CD14-positive monocyte (primary cell): ENCODE data around the gene ARHGAP35. TPM values are rescaled to one million over a fixed set of nuclear protein-coding genes. Genes with fewer than 3 reads are reported as not detected.

Experiments
- DNase-seq, 3 donors: peaks; one replicate each; pipeline ENCODE4 v3.0.0-alpha.2; 2011 to 2022
- H2AFZ ChIP-seq: 2 replicates; pipeline ENCODE4 v1.6.0; 2012; ENCODE audit warnings: mild to moderate bottlenecking, low read depth, low read length, inconsistent platforms; ENCODE audit not compliant: insufficient read depth, poor library complexity, severe bottlenecking
- H3K27ac ChIP-seq, 2 donors: 1 replicate in 1 of 2; 2 replicates in 1 of 2; pipeline ENCODE4 v1.5.1; 2012 to 2013; ENCODE audit warnings: low read length in 2 of 2, control low read depth in 1 of 2, inconsistent platforms in 1 of 2, low read depth in 1 of 2, mild to moderate bottlenecking in 1 of 2
- H3K27me3 ChIP-seq, 2 donors: one replicate each; pipeline versions ENCODE4 v1.6.0 to v1.6.1; 2011 to 2013; ENCODE audit warnings: low read length in 2 of 2; ENCODE audit not compliant: control insufficient read depth in 2 of 2, insufficient read depth in 2 of 2
- H3K36me3 ChIP-seq, 2 donors: replicated peaks in 1 of 2; 1 replicate in 1 of 2; 2 replicates in 1 of 2; pipeline versions ENCODE4 v1.5.1 to v1.6.1; 2012 to 2013; ENCODE audit warnings: low read length in 2 of 2, control low read depth in 1 of 2, inconsistent platforms in 1 of 2, mild to moderate bottlenecking in 1 of 2; ENCODE audit not compliant: insufficient read depth in 2 of 2, control insufficient read depth in 1 of 2
- H3K4me1 ChIP-seq, 2 donors: 1 replicate in 1 of 2; 2 replicates in 1 of 2; pipeline versions ENCODE4 v1.5.1 to v1.6.1; 2012 to 2013; ENCODE audit warnings: low read length in 2 of 2, control low read depth in 1 of 2, inconsistent platforms in 1 of 2, mild to moderate bottlenecking in 1 of 2, moderate library complexity in 1 of 2; ENCODE audit not compliant: insufficient read depth in 2 of 2, control insufficient read depth in 1 of 2
- H3K4me2 ChIP-seq: replicated peaks from 2 replicates; pipeline ENCODE3; 2012; ENCODE audit warnings: low read length, moderate library complexity, mild to moderate bottlenecking; ENCODE audit not compliant: poor library complexity, severe bottlenecking; ENCODE audit errors: extremely low read depth
- H3K4me3 ChIP-seq, 3 experiments: fragments of 200-600 bp in 1 of 3; sonication (generic) in 1 of 3; replicated peaks in 1 of 3; 1 replicate in 2 of 3; 2 replicates in 1 of 3; pipeline ENCODE4 v1.5.1; 2011 to 2013; ENCODE audit warnings: low read length in 3 of 3, mild to moderate bottlenecking in 3 of 3, control low read depth in 2 of 3, low read depth in 2 of 3, inconsistent platforms in 1 of 3, moderate library complexity in 1 of 3
- H3K79me2 ChIP-seq: 2 replicates; pipeline ENCODE4 v1.6.0; 2012; ENCODE audit warnings: mild to moderate bottlenecking, control low read depth, inconsistent platforms, low read length, moderate library complexity; ENCODE audit not compliant: insufficient read depth
- H3K9ac ChIP-seq: 2 replicates; pipeline ENCODE4 v1.6.0; 2017; ENCODE audit warnings: low read length, mild to moderate bottlenecking; ENCODE audit not compliant: insufficient read depth, poor library complexity, severe bottlenecking
- H3K9me3 ChIP-seq, 2 donors: replicated peaks in 1 of 2; 1 replicate in 1 of 2; 2 replicates in 1 of 2; pipeline versions ENCODE4 v1.5.1 to v1.6.1; 2012 to 2013; ENCODE audit warnings: low read length in 2 of 2, control low read depth in 1 of 2; ENCODE audit not compliant: control insufficient read depth in 1 of 2, insufficient read depth in 1 of 2
- H4K20me1 ChIP-seq: 2 replicates; pipeline ENCODE4 v1.6.0; 2012; ENCODE audit warnings: mild to moderate bottlenecking, low read length, control low read depth, moderate library complexity; ENCODE audit not compliant: insufficient read depth
- H3K27ac Mint-ChIP-seq, 7 donors: one replicate each; pipeline ENCODE4 v1.8.0; 2020; ENCODE audit warnings: mild to moderate bottlenecking in 7 of 7, mixed read lengths in 7 of 7, moderate library complexity in 6 of 7, inconsistent platforms in 2 of 7
- H3K27me3 Mint-ChIP-seq, 3 donors: one replicate each; pipeline ENCODE4 v1.8.0; 2021 to 2022; ENCODE audit warnings: low read depth in 3 of 3, mild to moderate bottlenecking in 3 of 3, mixed read lengths in 3 of 3, moderate library complexity in 3 of 3, inconsistent platforms in 1 of 3
- H3K36me3 Mint-ChIP-seq, 2 donors: one replicate each; pipeline ENCODE4 v1.8.0; 2020; ENCODE audit warnings: mixed read lengths in 2 of 2, inconsistent platforms in 1 of 2, mild to moderate bottlenecking in 1 of 2
- H3K4me1 Mint-ChIP-seq: one replicate; pipeline ENCODE4 v1.8.0; 2020; ENCODE audit warnings: mild to moderate bottlenecking, mixed read lengths
- H3K4me3 Mint-ChIP-seq, 2 donors: one replicate each; pipeline ENCODE4 v1.8.0; 2020; ENCODE audit warnings: mild to moderate bottlenecking in 2 of 2, mixed read lengths in 2 of 2, moderate library complexity in 1 of 2
- H3K9me3 Mint-ChIP-seq, 7 donors: one replicate each; pipeline ENCODE4 v1.8.0; 2020 to 2022; ENCODE audit warnings: mixed read lengths in 7 of 7, mild to moderate bottlenecking in 6 of 7, moderate library complexity in 6 of 7, inconsistent platforms in 2 of 7
- WGBS: methylation state at CpG from one replicate; pipeline ENCODE4 v1.1.5; 2013; ENCODE audit warnings: missing lambda C conversion rate; ENCODE audit not compliant: insufficient coverage; 5-methylcytosine and 5-hydroxymethylcytosine counted together
- intact Hi-C, 2 donors: fragments of 100-400 bp; cut with micrococcal nuclease; formaldehyde crosslinking; loops; one replicate each; pipeline versions ENCODE4 v1.15.0 to v1.15.1; 2023
- polyA plus RNA-seq, 3 donors: library from polyadenylated mRNA; depleted of rRNA in 1 of 3; unstranded in 2 of 3; stranded (reverse) in 1 of 3; fragments of 300-500 nt in 2 of 3; fragments of >200 nt in 1 of 3; fragmentation: Illumina TruSeq in 2 of 3; gene quantifications; 1 replicate in 2 of 3; 2 replicates in 1 of 3; pipeline ENCODE4 v1.2.3, GENCODE V29; 2012 to 2021
- TF ChIP-seq, protein P1 (sequence below): fragments of 200-600 bp; IDR thresholded peaks from one replicate; pipeline ENCODE4 v1.8.0; 2022; ENCODE audit warnings: antibody characterized with exemption, mild to moderate bottlenecking

Gene ARHGAP35
- polyA plus RNA-seq, 3 donors = 1.5 to 7.6 (median 2.0) TPM

DNA sequence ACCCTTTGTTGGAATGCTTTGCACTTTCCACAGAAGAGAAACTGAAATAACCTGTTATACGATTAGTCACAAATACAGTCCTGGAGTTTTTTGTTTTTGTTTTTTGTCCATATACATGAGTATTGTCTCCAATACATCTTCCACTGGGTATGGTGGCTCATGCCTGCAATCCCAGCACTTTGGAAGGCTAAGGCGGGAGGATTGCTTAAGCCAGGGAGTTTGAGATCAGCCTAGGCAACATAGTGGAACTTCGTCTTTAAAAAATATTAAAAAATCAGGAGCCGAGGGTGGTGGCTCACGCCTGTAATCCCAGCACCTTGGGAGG is 35.1 kb upstream of the ARHGAP35 start:
- DNase-seq = no peak
- Mint-ChIP-seq H3K4me1 (peaks cover 51% of the 10 kb centered on the region), H3K36me3 (no peaks in the 10 kb centered on the region), H3K4me3 (no peak overlapping the region), H3K27ac (peak overlapping the region; percentile 94 to 99 (median 98)), H3K9me3 (peaks cover 0 to 3% (median 0%) of the 10 kb centered on the region in 7 donors), H3K27me3 (peaks cover 0 to 8% (median 1%) of the 10 kb centered on the region in 3 donors)
- Histone ChIP-seq H3K27me3 (no peaks in the 10 kb centered on the region), H3K9me3 (no peaks in the 10 kb centered on the region), H2AFZ (no peak overlapping the region), H3K36me3 (no peaks in the 10 kb centered on the region), H4K20me1 (no peaks in the 10 kb centered on the region), H3K79me2 (no peaks in the 10 kb centered on the region), H3K4me2 (peak overlapping the region; percentile 52), H3K9ac (no peak overlapping the region), H3K4me1 (peaks cover 50 to 58% of the 10 kb centered on the region in 2 donors), H3K4me3 (no peak overlapping the region), H3K27ac (peak overlapping the region in 1 of 2 donors; percentile 91)
- WGBS = 100% methylated on average over 1 of the region's 5 CpGs
- TF ChIP-seq, protein P1, sequence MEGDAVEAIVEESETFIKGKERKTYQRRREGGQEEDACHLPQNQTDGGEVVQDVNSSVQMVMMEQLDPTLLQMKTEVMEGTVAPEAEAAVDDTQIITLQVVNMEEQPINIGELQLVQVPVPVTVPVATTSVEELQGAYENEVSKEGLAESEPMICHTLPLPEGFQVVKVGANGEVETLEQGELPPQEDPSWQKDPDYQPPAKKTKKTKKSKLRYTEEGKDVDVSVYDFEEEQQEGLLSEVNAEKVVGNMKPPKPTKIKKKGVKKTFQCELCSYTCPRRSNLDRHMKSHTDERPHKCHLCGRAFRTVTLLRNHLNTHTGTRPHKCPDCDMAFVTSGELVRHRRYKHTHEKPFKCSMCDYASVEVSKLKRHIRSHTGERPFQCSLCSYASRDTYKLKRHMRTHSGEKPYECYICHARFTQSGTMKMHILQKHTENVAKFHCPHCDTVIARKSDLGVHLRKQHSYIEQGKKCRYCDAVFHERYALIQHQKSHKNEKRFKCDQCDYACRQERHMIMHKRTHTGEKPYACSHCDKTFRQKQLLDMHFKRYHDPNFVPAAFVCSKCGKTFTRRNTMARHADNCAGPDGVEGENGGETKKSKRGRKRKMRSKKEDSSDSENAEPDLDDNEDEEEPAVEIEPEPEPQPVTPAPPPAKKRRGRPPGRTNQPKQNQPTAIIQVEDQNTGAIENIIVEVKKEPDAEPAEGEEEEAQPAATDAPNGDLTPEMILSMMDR = no peak
- intact Hi-C loops = loop anchor here (2.0 to 5.0 kb wide), 2 partner anchors 33 to 39 kb away; no protein-coding TSS in a partner anchor

DNA sequence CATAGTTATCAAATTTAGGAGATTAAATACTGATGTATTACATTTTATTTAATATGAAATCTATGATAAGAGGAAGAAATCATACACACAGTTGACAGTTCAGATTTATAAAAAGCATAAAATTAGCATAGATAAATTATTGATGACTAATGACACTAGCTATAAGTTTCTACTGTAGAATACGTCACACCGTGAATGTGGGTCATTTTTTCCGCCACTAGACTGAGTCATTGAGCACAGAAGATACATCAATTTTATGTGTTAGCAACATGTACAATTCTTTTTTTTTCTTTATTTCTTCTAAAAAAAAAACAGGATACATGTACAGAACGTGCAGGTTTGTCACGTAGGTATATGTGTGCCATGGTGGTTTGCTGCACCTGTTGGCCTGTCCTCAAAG is 32.3 kb upstream of the ARHGAP35 start:
- Histone ChIP-seq H3K4me2 (no peak overlapping the region), H3K4me1 (peaks cover 26 to 31% of the 10 kb centered on the region in 2 donors), H3K27ac (no peak overlapping the region), H3K9ac (no peak overlapping the region), H2AFZ (no peak overlapping the region), H3K27me3 (no peaks in the 10 kb centered on the region), H4K20me1 (no peaks in the 10 kb centered on the region), H3K36me3 (no peaks in the 10 kb centered on the region), H3K4me3 (no peak overlapping the region), H3K79me2 (no peaks in the 10 kb centered on the region), H3K9me3 (no peaks in the 10 kb centered on the region)
- Mint-ChIP-seq H3K36me3 (no peaks in the 10 kb centered on the region), H3K27me3 (peaks cover 1 to 11% (median 1%) of the 10 kb centered on the region in 3 donors), H3K9me3 (peaks cover 0 to 9% (median 1%) of the 10 kb centered on the region in 7 donors), H3K4me1 (peaks cover 28% of the 10 kb centered on the region), H3K27ac (no peak overlapping the region), H3K4me3 (no peak overlapping the region)
- no peak for DNase-seq
- intact Hi-C loops = loop anchor here in 1 of 2 donors (5.0 kb wide), 1 partner anchor 36 kb away; no protein-coding TSS in a partner anchor
- WGBS = no CpG with 5 or more reads among the region's 5 CpGs
- TF ChIP-seq, protein P1 = no peak
